ENCODE results near the gene KIF26B.

The KIF26B gene

GRCh38 chr1:245213066-245213831, 58.5 kb downstream of the KIF26B start:
- no peak overlapping the region for H3K27ac ChIP-seq
- no peak for DNase-seq (ENCODE audit: low spot score)
- CTCF ChIA-PET: no interaction called here
- no peak for TF ChIP-seq CTCF (conservative IDR thresholded peaks at IDR 0.05; ENCODE audit: low read depth)
- POLR2A ChIA-PET (ENCODE audit: low non-redundant PET): no interaction called here

GRCh38 chr1:245215071-245215470, 60.3 kb downstream of the KIF26B start:
- POLR2A ChIA-PET (ENCODE audit: low non-redundant PET): no interaction called here

GRCh38 chr1:245216366-245217115, 61.8 kb downstream of the KIF26B start:
- TF ChIP-seq CTCF (conservative IDR thresholded peaks at IDR 0.05; ENCODE audit: low read depth): no peak
- H3K27ac ChIP-seq: no peak overlapping the region
- ChIA-PET CTCF (interaction anchor here (0.5 to 0.6 kb wide), 2 partner anchors 60 to 491 kb away, joined by 3 to 4 read pairs; no protein-coding TSS in a partner anchor), POLR2A (ENCODE audit: low non-redundant PET) (no interaction called here)
- no peak for DNase-seq (ENCODE audit: low spot score)

More at GRCh38 chr1:245215071-245215470, 60.3 kb downstream of the KIF26B start:
- CTCF ChIA-PET: no interaction called here
- no peak for TF ChIP-seq CTCF (conservative IDR thresholded peaks at IDR 0.05; ENCODE audit: low read depth)
- no peak overlapping the region for H3K27ac ChIP-seq
- DNase-seq (ENCODE audit: low spot score): no peak

- CTCF ChIA-PET: interaction anchor here (0.6 kb wide), 1 partner anchor 198 kb away, joined by 3 read pairs; no protein-coding TSS in a partner anchor
- POLR2A ChIA-PET (ENCODE audit: low non-redundant PET): no interaction called here
- TF ChIP-seq CTCF (conservative IDR thresholded peaks at IDR 0.05; ENCODE audit: low read depth): no peak
- H3K27ac ChIP-seq: no peak overlapping the region
- DNase-seq (ENCODE audit: low spot score): no peak
These were observed 63.2 kb downstream of the KIF26B start for GRCh38 chr1:245217853-245218608.

- H3K27ac ChIP-seq: no peak overlapping the region
- no peak for TF ChIP-seq CTCF (conservative IDR thresholded peaks at IDR 0.05; ENCODE audit: low read depth)
- ChIA-PET POLR2A (ENCODE audit: low non-redundant PET) (no interaction called here), CTCF (interaction anchor here (0.6 to 0.7 kb wide), 3 partner anchors 27 to 55 kb away, joined by 4 to 5 read pairs (median 4); no protein-coding TSS in a partner anchor)
- DNase-seq (ENCODE audit: low spot score): no peak
These were observed 65.7 kb downstream of the KIF26B start for GRCh38 chr1:245220381-245220985.

GRCh38 chr1:245221805-245222204, 67.0 kb downstream of the KIF26B start:
- no peak for TF ChIP-seq CTCF (conservative IDR thresholded peaks at IDR 0.05; ENCODE audit: low read depth)
- POLR2A ChIA-PET (ENCODE audit: low non-redundant PET): no interaction called here
- CTCF ChIA-PET: interaction anchor here (1.0 kb wide), 1 partner anchor 18 kb away, joined by 3 read pairs; no protein-coding TSS in a partner anchor
- no peak for DNase-seq (ENCODE audit: low spot score)
- H3K27ac ChIP-seq: no peak overlapping the region
